ENCODE data around the gene SPATC1L. TPM values are rescaled to one million over a fixed set of nuclear protein-coding genes. Genes with fewer than 3 reads are reported as not detected.

The SPATC1L gene
- total and polyA plus RNA-seq, 2 of the 8 experiments (the other 6 are each of a cell fraction or from before 2014, with no cell fraction given), result 24.9 to 50.0 TPM

DNA sequence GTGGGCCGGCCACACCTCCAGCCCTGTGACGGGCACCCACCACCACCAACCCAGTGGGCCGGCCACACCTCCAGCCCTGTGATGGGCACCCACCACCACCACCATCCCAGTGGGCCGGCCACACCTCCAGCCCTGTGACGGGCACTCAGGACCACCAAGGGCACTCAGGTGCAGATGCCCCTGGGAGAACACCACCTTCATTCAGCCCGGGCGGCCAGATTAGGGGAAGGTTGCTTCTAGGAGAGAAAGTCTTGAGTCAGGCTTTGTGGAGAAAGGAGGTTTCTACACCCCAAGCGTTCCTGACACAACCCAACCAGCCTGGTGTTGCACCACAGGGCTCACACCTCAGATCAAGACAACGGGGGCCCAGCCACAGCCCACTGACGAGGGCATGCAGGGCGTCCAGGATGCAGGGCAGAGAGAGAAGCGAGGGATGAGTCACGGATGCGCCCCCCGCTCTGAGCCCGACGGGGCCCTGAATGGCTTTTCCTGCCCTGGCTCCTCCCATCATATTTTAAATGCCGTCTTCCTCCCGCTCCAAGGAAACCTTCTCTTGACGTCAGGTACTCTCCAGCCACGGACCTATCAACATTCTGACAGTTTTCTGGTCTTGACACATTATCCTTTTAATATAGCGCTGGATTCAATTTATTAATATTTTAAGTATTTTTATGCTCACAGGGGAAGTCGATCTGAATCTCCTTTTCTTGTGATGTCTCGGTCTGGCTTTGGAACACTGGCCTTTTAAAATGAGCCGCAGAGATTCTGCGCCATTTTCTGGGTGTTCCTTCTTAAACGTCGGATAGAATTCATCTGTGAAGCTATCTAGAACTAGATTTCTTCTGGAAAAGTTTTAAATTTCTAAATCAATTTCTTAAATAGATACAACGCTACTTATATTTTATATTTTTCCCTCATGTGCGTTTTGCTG lies 631 bp upstream of the SPATC1L start:
- peak overlapping the region in 2 of 4 experiments; percentile 0 to 44; a peak in 4 of 7 replicates for H3K9ac ChIP-seq (replicated peaks in 1 of 4; ENCODE audit: extremely low read depth in 1 of 4, low read depth in 3 of 4, low read length in 3 of 4)
- TF ChIP-seq RXRA (IDR thresholded peaks at IDR 0.05; ENCODE audit: insufficient read depth, low read depth, low read length) (no peak), TAF1 (IDR thresholded peaks at IDR 0.05; ENCODE audit: low read depth, low read length) (peak; percentile 53; the same call in 1 of the 2 replicates), POLR2AphosphoS5 (IDR thresholded peaks at IDR 0.05; ENCODE audit: low read depth, low read length) (peak; percentile 53), SP2 (IDR thresholded peaks at IDR 0.05; ENCODE audit: low read length) (peak; percentile 92; the same call in 1 of the 2 replicates), RAD21 (IDR thresholded peaks at IDR 0.05 in 1 of 2, conservative IDR thresholded peaks at IDR 0.05 in 1 of 2; ENCODE audit: low read depth in 2 of 2, low read length in 2 of 2) (no peak), SP4 (IDR thresholded peaks at IDR 0.05; ENCODE audit: low read length) (peak; percentile 99), KDM1A (IDR thresholded peaks at IDR 0.05; ENCODE audit: borderline replicate concordance, low read length) (no peak), EGR1 (IDR thresholded peaks at IDR 0.05; ENCODE audit: borderline replicate concordance, low read depth, low read length) (peak; percentile 34; the same call in 1 of the 2 replicates)
- TF ChIP-seq, protein P1, sequence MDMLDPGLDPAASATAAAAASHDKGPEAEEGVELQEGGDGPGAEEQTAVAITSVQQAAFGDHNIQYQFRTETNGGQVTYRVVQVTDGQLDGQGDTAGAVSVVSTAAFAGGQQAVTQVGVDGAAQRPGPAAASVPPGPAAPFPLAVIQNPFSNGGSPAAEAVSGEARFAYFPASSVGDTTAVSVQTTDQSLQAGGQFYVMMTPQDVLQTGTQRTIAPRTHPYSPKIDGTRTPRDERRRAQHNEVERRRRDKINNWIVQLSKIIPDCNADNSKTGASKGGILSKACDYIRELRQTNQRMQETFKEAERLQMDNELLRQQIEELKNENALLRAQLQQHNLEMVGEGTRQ (IDR thresholded peaks at IDR 0.05; ENCODE audit: low read length), result no peak

More for the DNA sequence above, 631 bp upstream of the SPATC1L start:
- Histone ChIP-seq H4K91ac (replicated peaks; ENCODE audit: insufficient read length, low read length) (no peak overlapping the region), H3K27me3 (replicated peaks in 1 of 4; ENCODE audit: control insufficient read depth in 3 of 4, extremely low read depth in 1 of 4, insufficient read depth in 3 of 4, low read length in 3 of 4) (no peaks in the 10 kb centered on the region), H3K4me1 (replicated peaks in 1 of 4; ENCODE audit: control insufficient read depth in 3 of 4, insufficient read depth in 4 of 4, low read length in 3 of 4) (peaks cover 7 to 20% (median 9%) of the 10 kb centered on the region in 4 experiments; a peak in 6 of 7 replicates), H4K5ac (ENCODE audit: insufficient read length, low read depth, low read length) (peak overlapping the region; percentile 41), H3K4ac (replicated peaks; ENCODE audit: insufficient read length, low read depth, low read length) (no peak overlapping the region), H3K79me1 (ENCODE audit: low read depth, low read length) (0 out of 2 replicates have a peak, but pooled peaks cover 3% of the 10 kb centered on the region), H3K14ac (ENCODE audit: insufficient read length) (no peak overlapping the region), H3K4me3 (ENCODE audit: extremely low read depth in 1 of 4, insufficient read depth in 2 of 4, low read depth in 3 of 4, low read length in 4 of 4) (peak overlapping the region; percentile 32 to 93 (median 61)), H2BK20ac (ENCODE audit: low read length) (no peak overlapping the region), H2BK5ac (ENCODE audit: low read depth, low read length) (peak overlapping the region; percentile 73; the same call in 1 of the 2 replicates), H4K20me1 (replicated peaks in 1 of 2; ENCODE audit: control insufficient read depth in 1 of 2, insufficient read depth in 2 of 2, low read length in 2 of 2) (peaks cover 0 to 14% of the 10 kb centered on the region in 2 experiments), H4K8ac (ENCODE audit: extremely low read depth, insufficient read depth, low read length) (no peak overlapping the region), H3K23me2 (ENCODE audit: low read depth, low read length) (peaks cover 8% of the 10 kb centered on the region), H2AK5ac (ENCODE audit: low read depth, low read length) (no peak overlapping the region), H3K27ac (ENCODE audit: low read depth, low read length) (peak overlapping the region; percentile 43), H2BK12ac (ENCODE audit: low read depth, low read length) (peak overlapping the region; percentile 75; the same call in 1 of the 2 replicates), H3K56ac (replicated peaks; ENCODE audit: insufficient read length, low read depth, low read length) (peak overlapping the region; percentile 18), H3K79me2 (ENCODE audit: control insufficient read depth in 1 of 2, insufficient read depth in 2 of 2, low read length in 2 of 2) (peaks cover 0 to 2% of the 10 kb centered on the region in 2 experiments; a peak in 1 of 4 replicates), H3K18ac (ENCODE audit: extremely low read depth, low read length) (peak overlapping the region; percentile 42), H2BK15ac (ENCODE audit: low read length) (no peak overlapping the region), H3K36me3 (ENCODE audit: control insufficient read depth in 2 of 4, insufficient read depth in 4 of 4, low read length in 3 of 4) (peaks cover 0 to 2% (median 0%) of the 10 kb centered on the region in 4 experiments; a peak in 2 of 8 replicates), H2BK120ac (replicated peaks; ENCODE audit: low read depth, low read length) (no peak overlapping the region), H3K9me3 (ENCODE audit: insufficient read depth in 2 of 2, low read depth in 1 of 2, low read length in 1 of 2) (no peaks in the 10 kb centered on the region), H3K23ac (ENCODE audit: insufficient read length) (no peak overlapping the region), H3K4me2 (ENCODE audit: insufficient read depth in 1 of 2, low read depth in 2 of 2, low read length in 2 of 2) (peak overlapping the region; percentile 87 to 97), H2AFZ (ENCODE audit: low read length) (peak overlapping the region; percentile 84; the same call in 1 of the 2 replicates)
- DNase-seq (ENCODE audit: low read depth in 1 of 2, low spot score in 2 of 2), result peak; percentile 88 to 89
- CTCF ChIA-PET (ENCODE audit: partially characterized antibody), result interaction anchor here (1.3 kb wide), 1 partner anchor 9 kb away, joined by 3 read pairs; no protein-coding TSS in a partner anchor
- POLR2A ChIA-PET (ENCODE audit: partially characterized antibody), result no interaction called here
- 21% methylated on average over 30 of the region's 30 CpGs; no CpG with 5 or more reads in 1 of the 2 experiments for WGBS, 2 experiments (ENCODE audit: extremely low coverage in 1 of 2, insufficient coverage in 1 of 2, insufficient read length in 1 of 2, insufficient replicate concordance in 2 of 2, low coverage in 1 of 2, low lambda C conversion rate in 2 of 2, missing lambda C conversion rate in 1 of 2)
- no peak for FAIRE-seq
